PFSK-1 (cell line): ENCODE measurements around the gene CBLL1.

Experiments
- FOXP2 ChIP-seq: optimal IDR thresholded peaks from 2 replicates; pipeline ENCODE3; 2011; ENCODE audit warnings: borderline replicate concordance, control low read depth, inconsistent platforms; ENCODE audit not compliant: insufficient read depth; ENCODE audit errors: extremely low read length, extremely low read depth
- POLR2AphosphoS5 ChIP-seq: IDR thresholded peaks from 2 replicates; pipeline ENCODE4 v1.6.1; 2012; ENCODE audit warnings: low read depth, mild to moderate bottlenecking, control low read depth, low read length, moderate library complexity
- SIN3A ChIP-seq: IDR thresholded peaks from 2 replicates; pipeline ENCODE4 v1.6.1; 2012; ENCODE audit warnings: mild to moderate bottlenecking, low read length, moderate library complexity, borderline replicate concordance; ENCODE audit not compliant: insufficient read depth
- TAF1 ChIP-seq: IDR thresholded peaks from 2 replicates; pipeline ENCODE4 v1.6.1; 2012; ENCODE audit warnings: low read length, control low read depth, borderline replicate concordance; ENCODE audit not compliant: insufficient read depth
- TF ChIP-seq, protein P1 (sequence below), 2 experiments: IDR thresholded peaks; 2 replicates each; pipeline versions ENCODE4 v1.6.1 to v1.8.0; 2011 to 2012; ENCODE audit warnings: low read depth in 2 of 2, low read length in 2 of 2, control low read depth in 1 of 2, inconsistent platforms in 1 of 2, mild to moderate bottlenecking in 1 of 2, moderate library complexity in 1 of 2; ENCODE audit not compliant: insufficient read depth in 1 of 2

The CBLL1 gene

DNA sequence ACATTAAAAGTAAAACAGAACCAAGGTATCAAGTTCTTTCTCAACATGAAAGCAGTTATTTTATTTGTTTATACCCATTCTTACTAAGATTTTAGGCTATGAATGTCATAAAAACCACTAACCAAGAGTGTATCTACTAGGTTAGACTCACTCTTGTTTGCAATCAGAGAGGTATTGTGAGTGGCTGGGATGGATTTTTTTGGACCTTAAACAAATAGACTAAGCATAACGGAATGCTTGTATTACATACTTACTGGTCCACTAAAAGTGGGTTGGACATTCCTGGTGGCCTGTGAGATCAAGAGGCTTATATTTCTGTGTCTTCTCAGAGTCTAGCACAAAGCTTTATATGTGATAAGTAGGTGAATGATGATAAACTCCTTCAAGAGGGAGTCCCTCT lies 32.6 kb upstream of the CBLL1 start:
- TF ChIP-seq, protein P1, sequence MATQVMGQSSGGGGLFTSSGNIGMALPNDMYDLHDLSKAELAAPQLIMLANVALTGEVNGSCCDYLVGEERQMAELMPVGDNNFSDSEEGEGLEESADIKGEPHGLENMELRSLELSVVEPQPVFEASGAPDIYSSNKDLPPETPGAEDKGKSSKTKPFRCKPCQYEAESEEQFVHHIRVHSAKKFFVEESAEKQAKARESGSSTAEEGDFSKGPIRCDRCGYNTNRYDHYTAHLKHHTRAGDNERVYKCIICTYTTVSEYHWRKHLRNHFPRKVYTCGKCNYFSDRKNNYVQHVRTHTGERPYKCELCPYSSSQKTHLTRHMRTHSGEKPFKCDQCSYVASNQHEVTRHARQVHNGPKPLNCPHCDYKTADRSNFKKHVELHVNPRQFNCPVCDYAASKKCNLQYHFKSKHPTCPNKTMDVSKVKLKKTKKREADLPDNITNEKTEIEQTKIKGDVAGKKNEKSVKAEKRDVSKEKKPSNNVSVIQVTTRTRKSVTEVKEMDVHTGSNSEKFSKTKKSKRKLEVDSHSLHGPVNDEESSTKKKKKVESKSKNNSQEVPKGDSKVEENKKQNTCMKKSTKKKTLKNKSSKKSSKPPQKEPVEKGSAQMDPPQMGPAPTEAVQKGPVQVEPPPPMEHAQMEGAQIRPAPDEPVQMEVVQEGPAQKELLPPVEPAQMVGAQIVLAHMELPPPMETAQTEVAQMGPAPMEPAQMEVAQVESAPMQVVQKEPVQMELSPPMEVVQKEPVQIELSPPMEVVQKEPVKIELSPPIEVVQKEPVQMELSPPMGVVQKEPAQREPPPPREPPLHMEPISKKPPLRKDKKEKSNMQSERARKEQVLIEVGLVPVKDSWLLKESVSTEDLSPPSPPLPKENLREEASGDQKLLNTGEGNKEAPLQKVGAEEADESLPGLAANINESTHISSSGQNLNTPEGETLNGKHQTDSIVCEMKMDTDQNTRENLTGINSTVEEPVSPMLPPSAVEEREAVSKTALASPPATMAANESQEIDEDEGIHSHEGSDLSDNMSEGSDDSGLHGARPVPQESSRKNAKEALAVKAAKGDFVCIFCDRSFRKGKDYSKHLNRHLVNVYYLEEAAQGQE (IDR thresholded peaks at IDR 0.05; ENCODE audit: insufficient read depth in 1 of 2, low read depth in 2 of 2, low read length in 2 of 2), result no peak
- TF ChIP-seq TAF1, result no peak
- no peak for TF ChIP-seq FOXP2
- no peak for TF ChIP-seq POLR2AphosphoS5
- no peak for TF ChIP-seq SIN3A

DNA sequence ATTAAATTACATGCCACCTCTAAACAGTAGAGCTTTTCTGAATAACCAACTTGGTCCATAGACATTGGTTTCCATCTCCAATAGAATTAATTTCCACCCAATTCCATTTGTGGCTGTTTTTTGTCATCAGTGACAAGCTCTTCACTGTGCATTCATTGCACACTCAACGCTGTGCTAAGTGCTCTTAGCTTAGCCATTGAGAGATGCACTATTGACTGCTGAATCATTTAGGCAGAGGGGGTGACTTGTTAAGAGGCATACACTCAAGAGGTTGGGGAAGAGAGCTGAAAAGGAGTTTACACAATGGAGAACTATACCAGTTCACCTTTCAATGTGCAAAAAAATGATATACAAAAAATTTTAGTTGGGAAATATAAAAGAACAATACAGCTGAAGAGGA lies 31.9 kb upstream of the CBLL1 start:
- no peak for TF ChIP-seq FOXP2
- no peak for TF ChIP-seq POLR2AphosphoS5
- no peak for TF ChIP-seq TAF1
- TF ChIP-seq, protein P1 (IDR thresholded peaks at IDR 0.05; ENCODE audit: insufficient read depth in 1 of 2, low read depth in 2 of 2, low read length in 2 of 2), result no peak
- TF ChIP-seq SIN3A, result no peak

DNA sequence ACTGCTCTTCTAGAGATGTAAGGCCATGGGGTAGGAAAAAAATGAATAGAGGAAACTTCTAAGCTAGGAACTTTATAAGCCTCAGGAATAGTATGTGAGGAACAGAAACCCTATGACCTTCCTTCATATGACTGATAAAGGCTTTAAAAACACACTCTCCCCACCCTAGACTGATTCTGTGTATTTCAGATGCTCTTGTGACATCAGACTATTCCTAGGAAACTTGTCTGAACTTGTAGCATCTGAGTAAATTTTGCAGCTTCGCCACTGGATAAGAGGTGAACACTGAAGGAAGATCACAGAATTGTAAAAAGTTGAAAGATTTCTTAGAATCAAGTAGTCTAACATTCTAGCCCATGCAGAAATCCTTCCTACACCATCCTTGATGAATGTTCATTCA lies 31.0 kb upstream of the CBLL1 start:
- TF ChIP-seq SIN3A (no peak), FOXP2 (no peak), POLR2AphosphoS5 (no peak), TAF1 (no peak)
- TF ChIP-seq, protein P1 (IDR thresholded peaks at IDR 0.05; ENCODE audit: insufficient read depth in 1 of 2, low read depth in 2 of 2, low read length in 2 of 2), result no peak

DNA sequence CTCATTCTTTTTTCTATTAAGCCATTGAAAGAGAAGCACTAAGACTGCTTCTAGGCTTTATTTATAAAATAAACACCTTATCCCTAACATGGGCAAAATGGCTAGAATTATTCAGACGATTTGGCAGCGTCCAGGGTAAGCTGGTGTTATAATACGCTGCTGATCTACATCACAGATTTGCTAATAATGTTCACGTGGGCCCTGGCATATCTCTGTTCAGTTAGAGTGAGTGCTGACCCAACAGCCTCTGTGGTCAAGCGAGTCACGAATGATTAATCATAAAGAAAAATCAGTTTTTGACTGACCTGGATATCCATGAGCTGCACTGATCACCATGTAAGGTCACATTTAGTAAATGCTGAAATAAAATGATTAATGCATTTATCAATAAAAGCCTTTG lies 28.4 kb upstream of the CBLL1 start:
- TF ChIP-seq SIN3A (no peak), TAF1 (no peak)
- TF ChIP-seq, protein P1 (IDR thresholded peaks at IDR 0.05; ENCODE audit: insufficient read depth in 1 of 2, low read depth in 2 of 2, low read length in 2 of 2), result no peak
